Neural cell (in vitro differentiated cells): Measurements from ENCODE around the gene SLC12A8. TPM values are rescaled to one million over a fixed set of nuclear protein-coding genes. Genes with fewer than 3 reads are reported as not detected.

Source experiments
- H2AFZ ChIP-seq: fragments of 200-600, 300-800 bp; sonication (generic), shearing (Covaris generic); 2 replicates; pipeline ENCODE4 v1.6.0; 2014; ENCODE audit warnings: low read depth, mild to moderate bottlenecking, antibody characterized with exemption, low read length, moderate library complexity
- H3F3A ChIP-seq: fragments of 200-600 bp; shearing (Covaris generic); 2 replicates; pipeline ENCODE4 v1.6.1; 2016; ENCODE audit warnings: mild to moderate bottlenecking, moderate library complexity, mixed read lengths, antibody characterized with exemption, low read length; ENCODE audit not compliant: insufficient read depth, poor library complexity, severe bottlenecking
- H3K27ac ChIP-seq: fragments of 200-600, 300-800 bp; sonication (generic), shearing (Covaris generic); 2 replicates; pipeline ENCODE4 v1.5.1; 2014; ENCODE audit warnings: mild to moderate bottlenecking, low read length, moderate library complexity
- H3K27me3 ChIP-seq: fragments of 300-800, 200-600 bp; sonication (generic), shearing (Covaris generic); 2 replicates; pipeline ENCODE4 v1.6.0; 2014; ENCODE audit warnings: mild to moderate bottlenecking, low read depth, low read length, moderate library complexity; ENCODE audit not compliant: insufficient read depth
- H3K36me3 ChIP-seq: fragments of 300-800, 200-600 bp; sonication (generic), shearing (Covaris generic); 2 replicates; pipeline ENCODE4 v1.5.1; 2014; ENCODE audit warnings: mild to moderate bottlenecking, antibody characterized with exemption, low read length, moderate library complexity; ENCODE audit not compliant: insufficient read depth
- H3K4me2 ChIP-seq: fragments of 300-800, 200-600 bp; sonication (generic), shearing (Covaris generic); 2 replicates; pipeline ENCODE4 v1.6.0; 2014; ENCODE audit warnings: mild to moderate bottlenecking, low read length
- H3K4me3 ChIP-seq: fragments of 300-800, 200-600 bp; sonication (generic), shearing (Covaris generic); 2 replicates; pipeline ENCODE4 v1.5.1; 2014; ENCODE audit warnings: mild to moderate bottlenecking, low read length, moderate library complexity
- H3K79me2 ChIP-seq: fragments of 200-600 bp; shearing (Covaris generic); replicated peaks from 2 replicates; pipeline ENCODE4 v1.6.0; 2014; ENCODE audit warnings: mild to moderate bottlenecking, low read length, moderate library complexity; ENCODE audit not compliant: insufficient read depth
- H3K9ac ChIP-seq: fragments of 300-800, 200-600 bp; sonication (generic), shearing (Covaris generic); 2 replicates; pipeline ENCODE4 v1.6.1; 2016; ENCODE audit warnings: mild to moderate bottlenecking, low read length, mixed read lengths
- H3K9me2 ChIP-seq: fragments of 200-600 bp; shearing (Covaris generic); 2 replicates; pipeline ENCODE4 v1.6.1; 2016; ENCODE audit warnings: mild to moderate bottlenecking, low read length, mixed read lengths; ENCODE audit not compliant: insufficient read depth
- H3K9me3 ChIP-seq: fragments of 200-600, 300-800 bp; sonication (generic), shearing (Covaris generic); 2 replicates; pipeline ENCODE4 v1.6.1; 2016; ENCODE audit warnings: mild to moderate bottlenecking, mixed run types, low read length, moderate library complexity, mixed read lengths
- H4K20me1 ChIP-seq: fragments of 200-600 bp; shearing (Covaris generic); 2 replicates; pipeline ENCODE4 v1.6.1; 2016; ENCODE audit warnings: mild to moderate bottlenecking, mixed run types; ENCODE audit not compliant: insufficient read depth
- CTCF ChIP-seq: fragments of 450-650 bp; IDR thresholded peaks from 2 replicates; pipeline ENCODE4 v1.5.1; 2014; ENCODE audit warnings: antibody characterized with exemption, mild to moderate bottlenecking, moderate library complexity; ENCODE audit not compliant: poor library complexity, severe bottlenecking
- EP300 ChIP-seq: fragments of 450-650 bp; conservative IDR thresholded peaks from 2 replicates; pipeline ENCODE4 v1.6.1; 2014; ENCODE audit warnings: antibody characterized with exemption, mild to moderate bottlenecking, moderate library complexity; ENCODE audit not compliant: poor library complexity, severe bottlenecking
- MXI1 ChIP-seq: fragments of 450-650 bp; conservative IDR thresholded peaks from 2 replicates; pipeline ENCODE4 v1.6.1; 2014; ENCODE audit warnings: antibody characterized with exemption, mild to moderate bottlenecking; ENCODE audit not compliant: poor library complexity, severe bottlenecking
- POLR2AphosphoS5 ChIP-seq: IDR thresholded peaks from 2 replicates; pipeline ENCODE4 v1.6.1; 2012
- REST ChIP-seq: IDR thresholded peaks from 2 replicates; pipeline ENCODE4 v1.6.1; 2012; ENCODE audit warnings: borderline replicate concordance
- SMC3 ChIP-seq: fragments of 450-650 bp; conservative IDR thresholded peaks from 2 replicates; pipeline ENCODE4 v1.6.1; 2014; ENCODE audit warnings: antibody characterized with exemption, mild to moderate bottlenecking, moderate library complexity; ENCODE audit not compliant: poor library complexity
- polyA plus RNA-seq: library from polyadenylated mRNA; depleted of rRNA; stranded (reverse); fragments of >200 nt; gene quantifications from 2 replicates; pipeline ENCODE4 v1.2.3, GENCODE V29; 2014

Gene SLC12A8
- polyA plus RNA-seq, 1 donor from 2014 or later: 4.6 TPM

- TF ChIP-seq POLR2AphosphoS5 (no peak), EP300 (no peak)
Observed at GRCh38 chr3:125052624-125053303, 159.8 kb downstream of the SLC12A8 start (continued).

- H3K27ac ChIP-seq: no peak overlapping the region
- no peak for TF ChIP-seq SMC3
- TF ChIP-seq POLR2AphosphoS5: peak; percentile 68
- no peak for TF ChIP-seq MXI1
- TF ChIP-seq CTCF: no peak
- TF ChIP-seq REST: no peak
- no peak for TF ChIP-seq EP300
- H3K36me3 ChIP-seq: no peaks in the 10 kb centered on the region
- H3K79me2 ChIP-seq: no peaks in the 10 kb centered on the region
- H3K4me2 ChIP-seq: peak overlapping the region; percentile 20
- H3K9ac ChIP-seq: no peak overlapping the region
- H3F3A ChIP-seq: peaks cover 5% of the 10 kb centered on the region
- H4K20me1 ChIP-seq: no peaks in the 10 kb centered on the region
- no peaks in the 10 kb centered on the region for H3K9me2 ChIP-seq
- H3K4me3 ChIP-seq: peak overlapping the region; percentile 35
- H3K9me3 ChIP-seq: no peaks in the 10 kb centered on the region
- H3K27me3 ChIP-seq: peaks cover 29% of the 10 kb centered on the region
- no peak overlapping the region for H2AFZ ChIP-seq
Observed at GRCh38 chr3:125051715-125052581, 160.6 kb downstream of the SLC12A8 start.

GRCh38 chr3:125051205-125051604 lies 161.3 kb downstream of the SLC12A8 start:
- no peaks in the 10 kb centered on the region for H3K79me2 ChIP-seq
- H3K27me3 ChIP-seq: peaks cover 21% of the 10 kb centered on the region
- no peak overlapping the region for H3K27ac ChIP-seq
- no peaks in the 10 kb centered on the region for H3K9me2 ChIP-seq
- no peaks in the 10 kb centered on the region for H4K20me1 ChIP-seq
- H3K9ac ChIP-seq: no peak overlapping the region
- TF ChIP-seq CTCF: no peak
- H3K4me3 ChIP-seq: no peak overlapping the region
- H3F3A ChIP-seq: peaks cover 5% of the 10 kb centered on the region
- no peaks in the 10 kb centered on the region for H3K9me3 ChIP-seq
- no peaks in the 10 kb centered on the region for H3K36me3 ChIP-seq
- no peak overlapping the region for H2AFZ ChIP-seq
- no peak overlapping the region for H3K4me2 ChIP-seq
